B cell (primary cell): ENCODE results near the gene RPS14. TPM values are rescaled to one million over a fixed set of nuclear protein-coding genes. Genes with fewer than 3 reads are reported as not detected.

Source experiments
- ATAC-seq: fragments of 200-7000 bp; cut with Tn5 transposase; one replicate; pipeline ENCODE4 v1.10.0; 2021; ENCODE audit warnings: low read depth, mild to moderate bottlenecking, moderate number of reproducible peaks, moderate library complexity
- CTCF ChIA-PET: fragments of 350-600 bp; sonication (Branson Sonifier 250); formaldehyde crosslinking; loops from one replicate; lab custom pipeline; 2021; ENCODE audit warnings: antibody characterized with exemption, inconsistent platforms; lab: Charles Lee
- POLR2A ChIA-PET: fragments of 350-600 bp; sonication (Branson Sonifier 250); formaldehyde crosslinking; loops from one replicate; lab custom pipeline; 2021; ENCODE audit warnings: antibody characterized with exemption; lab: Charles Lee
- DNase-seq: peaks from one replicate; pipeline ENCODE4 v3.0.0; 2013
- H2AFZ ChIP-seq: 2 replicates; pipeline ENCODE4 v1.6.1; 2012; ENCODE audit warnings: mild to moderate bottlenecking, low read depth, low read length; ENCODE audit not compliant: insufficient read depth, poor library complexity, severe bottlenecking
- H3K27ac ChIP-seq, 2 donors: 1 replicate in 1 of 2; 2 replicates in 1 of 2; pipeline ENCODE4 v1.5.1; 2012 to 2013; ENCODE audit warnings: low read length in 2 of 2, mild to moderate bottlenecking in 2 of 2, moderate library complexity in 1 of 2
- H3K27me3 ChIP-seq, 4 experiments: fragments of 200-600 bp in 1 of 4; sonication (generic) in 1 of 4; replicated peaks in 1 of 4; 1 replicate in 2 of 4; 2 replicates in 2 of 4; pipeline versions ENCODE4 v1.6.1 to v1.7.0; 2013 to 2016; ENCODE audit warnings: low read length in 3 of 4, mild to moderate bottlenecking in 2 of 4, mixed read lengths in 1 of 4, moderate library complexity in 1 of 4; ENCODE audit not compliant: insufficient read depth in 4 of 4, control insufficient read depth in 3 of 4; ENCODE audit errors: control extremely low read depth in 1 of 4
- H3K36me3 ChIP-seq, 2 experiments: replicated peaks in 1 of 2; 1 replicate in 1 of 2; 2 replicates in 1 of 2; pipeline versions ENCODE4 v1.6.1 to v1.7.1; 2013; ENCODE audit warnings: low read length in 1 of 2; ENCODE audit not compliant: insufficient read depth in 2 of 2, control insufficient read depth in 1 of 2; ENCODE audit errors: control extremely low read depth in 1 of 2, extremely low read depth in 1 of 2
- H3K4me1 ChIP-seq, 2 donors: fragments of 200-600 bp in 1 of 2; sonication (generic) in 1 of 2; 1 replicate in 1 of 2; 2 replicates in 1 of 2; pipeline versions ENCODE4 v1.5.1 to v1.6.1; 2013 to 2017; ENCODE audit warnings: low read length in 2 of 2; ENCODE audit not compliant: control insufficient read depth in 2 of 2, insufficient read depth in 2 of 2
- H3K4me2 ChIP-seq: replicated peaks from 2 replicates; pipeline ENCODE3; 2012; ENCODE audit warnings: mild to moderate bottlenecking, low read depth, low read length; ENCODE audit not compliant: poor library complexity, severe bottlenecking
- H3K4me3 ChIP-seq, 5 experiments: fragments of 200-600 bp in 1 of 5; sonication (generic) in 1 of 5; 1 replicate in 3 of 5; 2 replicates in 2 of 5; pipeline versions ENCODE4 v1.5.1 to v1.7.0; 2011 to 2016; ENCODE audit warnings: low read length in 4 of 5, mild to moderate bottlenecking in 4 of 5, low read depth in 2 of 5, control low read depth in 1 of 5, moderate library complexity in 1 of 5; ENCODE audit not compliant: insufficient read depth in 1 of 5; ENCODE audit errors: control extremely low read depth in 1 of 5, extremely low read depth in 1 of 5
- H3K79me2 ChIP-seq: fragments of 200-600 bp; sonication (generic); one replicate; pipeline ENCODE4 v1.6.0; 2016; ENCODE audit warnings: low read length; ENCODE audit not compliant: control insufficient read depth, insufficient read depth
- H3K9ac ChIP-seq: fragments of 200-600 bp; sonication (generic); 2 replicates; pipeline ENCODE4 v1.6.1; 2017; ENCODE audit warnings: mild to moderate bottlenecking, low read length, moderate library complexity
- H3K9me3 ChIP-seq, 3 donors: one replicate each; pipeline versions ENCODE4 v1.6.1 to v1.7.1; 2013; ENCODE audit warnings: low read length in 2 of 3; ENCODE audit not compliant: control insufficient read depth in 2 of 3, insufficient read depth in 1 of 3; ENCODE audit errors: control extremely low read depth in 1 of 3
- H4K20me1 ChIP-seq: 2 replicates; pipeline ENCODE4 v1.6.0; 2012; ENCODE audit warnings: mild to moderate bottlenecking, low read length; ENCODE audit not compliant: insufficient read depth, control insufficient read depth, poor library complexity, severe bottlenecking
- H3K27ac Mint-ChIP-seq: one replicate; pipeline ENCODE4 v1.8.0; 2021; ENCODE audit warnings: mixed read lengths
- H3K27me3 Mint-ChIP-seq: one replicate; pipeline ENCODE4 v1.8.0; 2021; ENCODE audit warnings: mixed read lengths
- H3K4me1 Mint-ChIP-seq: one replicate; pipeline ENCODE4 v1.8.0; 2021; ENCODE audit warnings: mixed read lengths
- H3K4me3 Mint-ChIP-seq: one replicate; pipeline ENCODE4 v1.8.0; 2021; ENCODE audit warnings: mixed read lengths
- H3K9me3 Mint-ChIP-seq: one replicate; pipeline ENCODE4 v1.8.0; 2022; ENCODE audit warnings: mixed read lengths; ENCODE audit not compliant: insufficient read depth
- EZH2 ChIP-seq: IDR thresholded peaks from 2 replicates; pipeline ENCODE4 v1.6.1; 2012; ENCODE audit warnings: borderline replicate concordance, low read depth, mild to moderate bottlenecking, moderate library complexity, low read length; ENCODE audit not compliant: insufficient read depth, poor library complexity, severe bottlenecking
- WGBS: methylation state at CpG from one replicate; pipeline ENCODE4 v1.1.5; 2013; ENCODE audit warnings: missing lambda C conversion rate; ENCODE audit not compliant: insufficient coverage; 5-methylcytosine and 5-hydroxymethylcytosine counted together
- intact Hi-C: fragments of 100-400 bp; cut with micrococcal nuclease; formaldehyde crosslinking; loops from one replicate; pipeline ENCODE4 v1.10.0; 2022
- polyA plus RNA-seq: library from polyadenylated mRNA; depleted of rRNA; stranded (reverse); fragments of >200 nt; gene quantifications from 2 replicates; pipeline ENCODE4 v1.2.3, GENCODE V29; 2012
- total RNA-seq, 2 donors: library from RNA; stranded (reverse); fragments of 120-200 nt in 1 of 2; gene quantifications; 1 replicate in 1 of 2; 2 replicates in 1 of 2; pipeline versions ENCODE4 v1.2.3 to v1.2.4, GENCODE V29; 2013 to 2022
- TF ChIP-seq, protein P1 (sequence below): fragments of 200-600 bp; IDR thresholded peaks from one replicate; pipeline ENCODE4 v1.8.0; 2022; ENCODE audit warnings: antibody characterized with exemption, mild to moderate bottlenecking

Gene RPS14
- total and polyA plus RNA-seq, 2 donors (not counting 1 experiment from before 2014, with no cell fraction given), result 3,740 to 6,881 TPM

DNA sequence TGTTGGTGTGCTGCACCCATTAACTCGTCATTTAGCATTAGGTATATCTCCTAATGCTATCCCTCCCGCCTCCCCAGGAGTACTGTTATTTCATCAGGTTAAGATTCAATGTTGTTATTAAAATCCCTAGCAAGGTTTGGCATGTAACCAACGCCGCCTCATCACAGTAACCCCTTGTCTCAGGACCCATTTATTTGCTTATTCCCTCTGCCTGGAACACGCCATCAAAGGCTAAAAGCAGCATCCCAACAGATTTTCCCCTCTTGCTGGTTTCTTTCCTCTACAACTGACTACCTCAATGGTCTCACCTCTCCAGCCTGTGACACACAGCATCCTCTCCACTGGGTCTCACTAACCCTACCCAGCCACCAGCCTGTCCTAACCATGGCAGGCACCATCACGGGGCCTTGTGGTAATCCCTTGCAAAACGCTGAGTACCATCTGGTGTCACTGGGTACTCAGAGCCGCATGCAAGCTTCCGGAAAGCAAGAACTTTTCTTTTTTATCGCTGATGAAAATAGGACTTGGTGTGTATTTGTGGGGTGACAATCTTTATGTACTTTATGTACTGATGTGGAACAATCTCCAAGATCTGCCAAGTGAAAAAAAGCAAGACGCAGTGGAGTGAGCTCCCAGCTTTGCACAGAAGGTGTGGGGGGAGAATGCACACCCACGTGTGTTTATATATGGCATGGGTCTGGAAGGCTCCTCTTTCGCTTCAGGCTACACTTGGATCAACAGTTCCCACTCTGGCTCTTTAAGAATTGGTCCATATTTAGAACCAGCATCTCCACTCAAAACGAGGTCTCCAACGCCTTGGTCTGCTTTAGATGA is 6.1 kb downstream of the RPS14 start:
- DNase-seq, result no peak
- no peaks in the 10 kb centered on the region for H3K9me3 ChIP-seq
- 99% methylated on average over 9 of the region's 15 CpGs for WGBS
- CTCF ChIA-PET, result interaction anchor here (1.3 to 1.4 kb wide), 2 partner anchors 25 to 42 kb away, joined by 3 to 4 read pairs; no protein-coding TSS in a partner anchor
- H3K9ac ChIP-seq, result no peak overlapping the region
- H3K79me2 ChIP-seq, result peaks cover 22% of the 10 kb centered on the region
- no peak overlapping the region for H3K4me2 ChIP-seq
- H4K20me1 ChIP-seq, result peaks cover 44% of the 10 kb centered on the region
- no peak overlapping the region for H2AFZ ChIP-seq
- H3K9me3 Mint-ChIP-seq, result no peaks in the 10 kb centered on the region
- H3K36me3 ChIP-seq, result peaks cover 2 to 55% of the 10 kb centered on the region in 2 experiments
- no peak overlapping the region for H3K4me3 ChIP-seq
- no peak overlapping the region for H3K27ac Mint-ChIP-seq
- POLR2A ChIA-PET, result interaction anchor here (1.1 kb wide), 1 partner anchor 11 kb away, joined by 4 read pairs; no protein-coding TSS in a partner anchor
- peaks cover 19% of the 10 kb centered on the region for H3K4me1 Mint-ChIP-seq
- no peaks in the 10 kb centered on the region for H3K27me3 Mint-ChIP-seq
- H3K4me1 ChIP-seq, result peaks cover 10 to 11% of the 10 kb centered on the region in 2 donors
- intact Hi-C loops, result no loop called here
- no peak for TF ChIP-seq EZH2
- TF ChIP-seq, protein P1, sequence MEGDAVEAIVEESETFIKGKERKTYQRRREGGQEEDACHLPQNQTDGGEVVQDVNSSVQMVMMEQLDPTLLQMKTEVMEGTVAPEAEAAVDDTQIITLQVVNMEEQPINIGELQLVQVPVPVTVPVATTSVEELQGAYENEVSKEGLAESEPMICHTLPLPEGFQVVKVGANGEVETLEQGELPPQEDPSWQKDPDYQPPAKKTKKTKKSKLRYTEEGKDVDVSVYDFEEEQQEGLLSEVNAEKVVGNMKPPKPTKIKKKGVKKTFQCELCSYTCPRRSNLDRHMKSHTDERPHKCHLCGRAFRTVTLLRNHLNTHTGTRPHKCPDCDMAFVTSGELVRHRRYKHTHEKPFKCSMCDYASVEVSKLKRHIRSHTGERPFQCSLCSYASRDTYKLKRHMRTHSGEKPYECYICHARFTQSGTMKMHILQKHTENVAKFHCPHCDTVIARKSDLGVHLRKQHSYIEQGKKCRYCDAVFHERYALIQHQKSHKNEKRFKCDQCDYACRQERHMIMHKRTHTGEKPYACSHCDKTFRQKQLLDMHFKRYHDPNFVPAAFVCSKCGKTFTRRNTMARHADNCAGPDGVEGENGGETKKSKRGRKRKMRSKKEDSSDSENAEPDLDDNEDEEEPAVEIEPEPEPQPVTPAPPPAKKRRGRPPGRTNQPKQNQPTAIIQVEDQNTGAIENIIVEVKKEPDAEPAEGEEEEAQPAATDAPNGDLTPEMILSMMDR, result no peak
- H3K4me3 Mint-ChIP-seq, result no peak overlapping the region
- no peak for ATAC-seq
- no peaks in the 10 kb centered on the region for H3K27me3 ChIP-seq
- H3K27ac ChIP-seq, result no peak overlapping the region

DNA sequence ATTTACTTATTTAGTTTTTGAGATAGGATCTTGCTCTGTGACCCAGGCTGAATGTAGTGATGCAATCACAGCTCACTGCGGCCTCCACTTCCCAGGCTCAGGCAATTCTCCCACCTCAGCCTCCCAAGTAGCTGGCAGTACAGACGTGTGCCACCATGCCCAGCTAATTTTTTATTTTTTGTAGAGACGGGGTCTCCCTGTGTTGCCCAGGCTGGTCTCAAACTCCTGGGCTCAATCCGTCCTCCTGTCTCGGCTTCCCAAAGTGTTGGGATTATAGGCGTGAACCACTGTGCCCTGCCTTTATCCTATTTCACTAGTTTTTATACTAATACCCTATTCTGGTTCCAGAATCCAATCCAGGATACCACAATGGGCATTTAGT is 6.8 kb downstream of the RPS14 start:
- Histone ChIP-seq H3K79me2 (peaks cover 14% of the 10 kb centered on the region), H2AFZ (no peak overlapping the region), H3K27ac (no peak overlapping the region), H3K9ac (no peak overlapping the region), H3K9me3 (no peaks in the 10 kb centered on the region), H3K4me2 (no peak overlapping the region), H3K4me1 (peaks cover 2 to 4% of the 10 kb centered on the region in 2 donors), H3K27me3 (no peaks in the 10 kb centered on the region), H3K4me3 (no peak overlapping the region), H3K36me3 (peaks cover 2 to 48% of the 10 kb centered on the region in 2 experiments), H4K20me1 (peaks cover 37% of the 10 kb centered on the region)
- 85% methylated on average over 4 of the region's 6 CpGs for WGBS
- ChIA-PET CTCF (interaction anchor here (1.4 kb wide), 1 partner anchor 25 kb away, joined by 3 read pairs; no protein-coding TSS in a partner anchor), POLR2A (interaction anchor here (0.6 kb wide), 1 partner anchor 44 kb away, joined by 5 read pairs; no protein-coding TSS in a partner anchor)
- intact Hi-C loops, result no loop called here
- Mint-ChIP-seq H3K9me3 (no peaks in the 10 kb centered on the region), H3K27me3 (no peaks in the 10 kb centered on the region), H3K27ac (no peak overlapping the region), H3K4me3 (no peak overlapping the region), H3K4me1 (peaks cover 12% of the 10 kb centered on the region)
- ATAC-seq (no peak), DNase-seq (no peak)
- TF ChIP-seq EZH2, result no peak
- TF ChIP-seq, protein P1, result no peak
